Amniotic epithelial cell (primary cell): Measurements from ENCODE around the gene TMEM273.
"Not testable (repeated sequence)": the region's sequence is repeated elsewhere in the genome, so short reads cannot be mapped to it uniquely, and the experiment has no call there.

Source experiments
- DNase-seq: peaks from one replicate; pipeline ENCODE4 v3.0.0-alpha.2; 2010; ENCODE audit warnings: low read depth

TMEM273 gene

DNA sequence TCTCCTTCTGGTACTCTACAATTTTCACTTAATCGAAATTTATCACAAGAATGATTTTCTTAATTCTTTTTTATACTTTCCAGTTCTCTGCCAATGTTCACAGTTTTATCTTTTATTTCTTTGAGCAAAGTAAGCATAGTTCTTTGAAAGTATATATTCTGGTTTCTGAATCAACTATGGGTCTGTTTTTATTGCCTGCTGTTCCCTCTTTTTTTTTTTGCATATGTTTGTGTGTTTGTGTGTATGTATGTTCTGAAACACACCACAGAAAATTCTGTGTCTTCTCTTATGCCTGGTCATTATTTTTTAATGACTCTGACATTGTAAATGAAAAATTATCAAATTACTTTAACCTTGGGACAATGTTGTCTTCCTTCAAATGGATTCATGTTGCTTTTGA is 15.9 kb upstream of the TMEM273 start:
- no peak for DNase-seq

DNA sequence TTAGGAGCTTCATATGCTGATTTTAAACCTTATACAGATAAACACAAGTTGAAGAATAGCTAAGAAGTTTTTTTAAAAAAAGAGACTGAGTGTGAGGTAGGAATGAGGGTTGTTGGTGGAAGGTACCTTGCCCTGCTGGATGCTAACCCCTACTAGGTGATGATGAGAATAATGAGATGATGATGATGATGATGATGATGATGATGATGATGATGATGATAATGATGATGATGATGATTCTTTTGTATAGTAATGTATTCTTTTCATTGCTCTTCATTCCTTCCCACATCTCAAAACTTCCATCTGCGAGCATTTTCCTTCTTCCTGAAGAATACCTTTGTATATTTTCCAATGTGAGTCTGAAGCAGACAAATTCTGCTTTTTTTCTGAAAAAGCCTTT is 14.1 kb upstream of the TMEM273 start:
- DNase-seq, result no peak

DNA sequence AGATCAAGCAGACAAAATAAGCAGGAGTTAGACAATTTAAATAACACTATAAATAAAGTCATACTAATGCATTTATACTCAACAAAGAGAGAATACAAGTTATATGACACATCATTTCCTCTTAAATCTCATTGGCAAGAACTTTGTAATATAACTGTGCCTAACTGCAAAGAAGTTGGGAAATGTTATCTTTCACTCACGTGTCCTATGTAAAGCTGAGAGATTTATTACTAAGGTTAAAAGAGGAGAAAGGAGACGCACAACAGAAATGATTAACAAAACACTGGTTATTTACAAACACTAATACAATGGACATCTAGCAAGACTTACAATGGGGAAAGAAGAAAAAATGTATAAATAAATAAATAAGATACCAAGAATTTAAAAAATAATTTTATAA is 12.7 kb upstream of the TMEM273 start:
- no peak for DNase-seq

DNA sequence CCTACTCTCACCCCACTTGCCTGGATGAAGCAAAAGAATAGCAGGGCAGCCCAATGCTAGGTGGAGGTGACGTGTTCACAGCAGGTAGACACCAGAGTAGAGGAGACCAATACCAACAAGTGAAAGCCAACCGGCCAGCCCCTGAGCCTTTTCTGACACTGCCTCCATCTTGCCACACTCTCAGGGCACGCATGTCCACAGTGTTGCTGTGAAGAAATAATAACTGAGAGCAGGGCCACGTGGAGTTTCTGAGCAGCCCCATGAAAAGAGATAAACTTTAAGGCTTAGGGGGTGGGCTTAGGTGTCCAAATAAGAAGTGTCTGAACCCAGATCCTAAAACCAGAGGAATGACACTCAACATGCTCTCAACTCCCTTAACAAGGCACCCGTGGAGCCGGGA is 9.0 kb upstream of the TMEM273 start:
- DNase-seq, result no peak

DNA sequence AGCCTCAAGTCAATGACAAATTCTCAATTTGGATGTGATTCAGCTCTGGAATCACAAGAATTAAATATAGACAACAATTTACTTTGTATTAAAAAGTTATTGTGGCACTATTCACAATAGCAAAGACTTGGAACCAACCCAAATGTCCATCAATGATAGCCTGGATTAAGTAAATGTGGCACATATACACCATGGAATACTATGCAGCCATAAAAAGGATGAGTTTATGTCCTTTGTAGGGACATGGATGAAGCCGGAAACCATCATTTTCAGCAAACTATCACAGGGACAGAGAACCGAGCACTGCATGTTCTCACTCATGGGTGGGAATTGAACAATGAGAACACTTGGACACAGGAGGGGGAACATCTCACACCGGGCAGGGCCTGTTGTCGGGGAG is 7.7 kb upstream of the TMEM273 start:
- not testable (repeated sequence) for DNase-seq

DNA sequence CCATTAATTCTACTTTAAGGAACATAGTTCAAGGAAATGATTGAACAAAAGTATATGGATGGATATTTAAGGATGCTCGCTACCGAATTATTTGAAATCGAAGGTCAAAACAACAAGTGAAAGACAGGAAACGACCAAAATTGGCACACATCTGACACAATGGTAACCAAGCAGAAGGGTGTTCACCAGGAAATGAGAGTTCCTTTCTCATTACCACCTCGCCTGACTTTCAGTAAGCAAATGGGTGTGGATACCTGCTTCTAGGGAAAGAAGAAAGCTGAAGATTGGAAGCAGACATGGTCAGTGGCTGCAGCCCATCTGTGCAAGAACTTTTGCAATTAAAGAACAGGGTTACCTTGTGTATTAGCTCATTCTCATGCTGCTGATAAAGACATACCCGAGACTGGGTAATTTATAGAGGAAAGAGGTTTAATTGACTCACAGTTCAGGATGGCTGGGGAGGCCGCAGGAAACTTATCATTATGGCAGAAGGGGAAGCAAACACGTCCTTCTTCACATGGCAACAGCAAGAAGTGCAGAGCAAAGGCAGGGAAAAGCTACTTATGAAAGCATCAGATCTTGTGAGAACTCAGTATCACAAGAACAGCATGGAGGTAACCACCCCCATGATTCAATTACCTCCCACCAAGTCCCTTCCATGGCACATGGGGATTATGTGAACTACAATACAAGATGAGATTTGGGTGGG is 6.2 kb upstream of the TMEM273 start:
- no peak for DNase-seq

DNA sequence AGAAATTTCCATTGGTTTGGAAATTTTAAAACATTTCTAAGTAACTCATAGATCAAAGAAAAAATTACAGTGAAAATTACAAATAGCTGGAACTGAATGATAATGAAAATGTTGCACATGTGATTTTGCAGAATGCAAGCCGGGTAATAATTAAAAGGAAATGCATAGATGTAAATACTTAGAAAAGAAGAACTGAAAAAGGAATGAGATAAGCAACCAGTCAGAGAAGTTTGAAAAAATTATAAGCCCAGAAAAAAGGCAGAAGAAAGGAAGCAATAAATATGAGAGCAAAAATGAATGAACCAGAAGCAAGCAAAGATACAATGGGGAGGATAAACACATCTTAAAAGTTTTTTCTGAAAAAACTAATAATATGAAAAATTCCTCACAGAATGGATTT is 3.2 kb upstream of the TMEM273 start:
- DNase-seq, result no peak

DNA sequence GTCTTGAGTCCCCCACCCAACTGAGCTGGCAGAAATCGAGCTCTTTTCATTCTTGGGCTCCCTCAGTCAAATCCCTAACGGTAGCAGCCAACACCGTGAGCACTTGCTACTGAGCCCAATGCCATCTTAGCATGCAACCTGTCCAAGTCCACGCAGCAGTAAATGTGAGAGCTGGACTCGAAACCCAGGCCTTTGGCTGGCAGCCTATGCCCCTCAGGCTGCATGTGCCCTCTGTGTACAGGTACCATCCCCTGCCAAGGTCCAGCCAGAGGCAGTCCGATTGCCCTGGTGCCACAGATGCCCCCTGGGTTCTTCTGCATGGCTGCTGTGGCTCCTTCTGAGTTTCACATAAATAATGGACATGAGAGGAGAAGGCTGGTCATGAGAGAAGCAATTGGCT is 1.2 kb upstream of the TMEM273 start:
- no peak for DNase-seq

DNA sequence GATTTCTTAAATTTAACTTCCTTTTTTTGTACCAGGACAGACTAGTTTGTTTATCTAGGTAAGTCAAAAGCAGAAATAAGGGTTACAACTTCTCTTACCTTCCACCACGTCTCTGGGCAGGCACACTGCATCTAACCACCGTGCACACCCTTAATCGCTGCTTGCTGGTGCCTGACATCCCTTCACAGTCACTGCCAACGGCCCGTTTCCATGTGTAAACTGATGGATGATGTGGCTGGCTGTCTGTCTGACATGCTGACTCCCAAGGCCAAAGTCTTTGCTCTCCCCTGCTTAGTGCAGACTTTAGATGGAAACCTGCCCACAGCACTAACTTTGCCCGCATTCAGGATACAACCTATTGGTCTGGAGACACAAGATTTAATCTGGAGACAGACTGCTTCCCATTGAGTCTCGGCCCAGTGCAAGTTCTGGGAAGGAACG is 1.1 kb downstream of the TMEM273 start:
- no peak for DNase-seq

DNA sequence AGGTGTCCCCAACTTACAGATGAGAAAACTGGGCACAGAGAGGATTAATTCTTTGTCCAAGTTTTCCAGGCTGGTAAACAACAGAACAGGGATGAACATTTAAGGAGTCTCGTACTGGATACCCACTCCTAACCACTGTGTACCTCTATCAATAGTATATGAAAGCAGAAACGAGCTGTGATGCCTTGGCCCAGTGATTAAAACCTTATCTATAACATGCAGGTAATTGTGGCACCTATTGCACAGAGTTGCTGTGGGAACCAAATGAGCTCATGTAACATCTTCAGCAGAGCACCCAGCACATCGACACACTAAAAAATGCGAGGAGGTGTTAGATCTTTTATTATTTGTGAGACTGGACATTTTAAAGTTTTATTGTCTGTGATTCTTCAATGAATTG is 1.6 kb downstream of the TMEM273 start:
- DNase-seq, result no peak

DNA sequence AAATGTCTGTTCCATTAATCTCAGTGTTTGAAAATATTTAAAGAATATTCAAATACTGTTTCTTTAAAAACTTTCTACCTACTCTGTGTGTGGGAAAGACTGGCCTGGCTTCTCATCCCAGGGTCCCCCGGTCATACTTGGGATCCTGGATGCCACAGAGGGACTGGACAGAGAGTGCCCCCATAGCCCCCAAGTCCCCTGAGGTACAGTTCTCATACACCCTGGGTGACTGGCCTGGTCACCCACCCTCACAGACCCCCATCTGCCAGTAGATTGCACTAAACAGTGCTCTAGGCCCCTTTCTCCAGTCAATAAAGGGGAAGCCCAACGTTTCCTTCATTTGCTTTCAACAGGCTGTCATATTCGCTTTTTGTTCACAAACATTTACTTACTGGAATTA is 3.0 kb downstream of the TMEM273 start:
- DNase-seq, result no peak

DNA sequence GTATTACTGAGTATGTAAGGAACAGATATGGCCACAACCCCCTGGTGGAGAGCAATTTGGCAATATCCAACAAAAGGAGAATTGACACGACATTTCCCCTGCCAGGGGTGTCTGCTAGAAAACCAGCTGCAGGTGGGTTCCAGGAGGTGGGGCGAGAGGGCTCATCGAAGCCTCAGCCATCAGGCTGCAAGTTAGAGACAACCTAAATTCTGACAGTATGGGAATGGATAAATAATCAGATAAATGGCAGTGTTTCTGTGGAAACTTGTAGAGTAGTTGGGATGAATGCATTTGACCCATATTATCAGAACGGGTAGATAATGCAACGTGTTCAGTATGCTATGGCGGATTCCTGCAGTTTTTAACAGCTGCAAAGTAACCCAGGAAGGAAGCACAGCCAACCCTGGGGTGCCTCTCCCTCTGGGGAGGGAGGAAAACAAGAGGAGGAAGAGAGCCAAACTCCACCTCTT is 3.5 kb downstream of the TMEM273 start:
- DNase-seq, result no peak

DNA sequence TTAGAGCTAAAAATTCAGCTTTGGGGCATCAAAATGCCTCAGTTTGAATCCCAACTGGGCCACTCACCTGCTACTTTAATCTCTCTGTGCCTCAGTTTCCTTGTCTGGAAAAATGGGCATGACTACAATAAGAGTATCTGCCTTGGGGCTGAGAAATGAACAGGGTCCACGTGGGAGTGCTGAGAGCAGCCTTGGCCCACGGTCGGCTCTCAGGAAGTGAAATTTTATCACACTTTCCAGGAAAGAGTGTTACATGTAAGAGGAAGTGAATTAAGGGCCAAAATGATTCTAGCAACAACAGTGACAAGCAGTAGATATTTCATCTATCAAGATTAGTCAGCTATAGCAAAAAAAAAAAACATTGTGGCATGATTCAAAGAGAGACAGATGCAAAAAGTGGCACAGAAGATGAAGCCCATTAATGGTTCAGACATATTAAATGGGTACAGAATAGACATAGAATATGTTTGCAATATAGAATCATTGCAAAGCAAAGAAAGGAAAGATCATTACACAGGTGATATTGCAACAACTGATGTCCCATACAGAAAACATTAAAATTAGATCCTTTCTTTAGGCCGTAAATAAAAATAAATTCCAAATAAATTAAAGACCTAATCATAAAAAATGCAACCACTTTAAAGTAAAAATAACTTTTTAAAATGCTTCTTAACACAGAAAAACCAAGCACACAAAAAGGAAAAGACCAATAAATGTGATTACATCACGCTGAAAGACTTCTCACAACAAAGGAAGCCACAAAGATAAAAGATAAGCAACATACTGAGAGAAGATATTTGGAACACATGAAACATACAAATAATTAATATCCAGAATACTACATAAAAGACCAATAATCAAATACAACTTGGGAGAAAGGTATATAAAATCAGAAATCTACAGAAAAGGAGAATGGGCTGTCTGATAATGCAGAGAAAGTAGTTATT is 4.3 kb downstream of the TMEM273 start:
- DNase-seq, result no peak

DNA sequence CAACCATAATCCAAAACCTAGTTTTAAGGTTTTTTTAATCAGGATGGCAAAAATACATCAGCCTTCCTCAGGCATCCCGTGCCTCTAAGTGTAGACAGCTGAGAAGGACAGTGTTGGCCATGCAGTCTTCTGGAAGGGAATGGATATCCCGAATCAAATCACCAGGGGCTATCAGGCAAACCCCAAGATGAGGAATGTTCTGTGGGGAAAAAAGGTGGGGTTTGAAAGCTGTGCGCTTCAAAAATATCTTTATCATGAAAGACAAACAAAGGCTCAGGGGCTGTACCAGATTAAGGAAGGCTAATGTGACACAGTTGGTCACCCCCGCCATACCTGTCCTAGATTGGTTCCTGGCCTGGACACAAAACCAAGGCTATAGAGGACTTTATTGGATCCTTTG is 5.4 kb downstream of the TMEM273 start:
- no peak for DNase-seq

DNA sequence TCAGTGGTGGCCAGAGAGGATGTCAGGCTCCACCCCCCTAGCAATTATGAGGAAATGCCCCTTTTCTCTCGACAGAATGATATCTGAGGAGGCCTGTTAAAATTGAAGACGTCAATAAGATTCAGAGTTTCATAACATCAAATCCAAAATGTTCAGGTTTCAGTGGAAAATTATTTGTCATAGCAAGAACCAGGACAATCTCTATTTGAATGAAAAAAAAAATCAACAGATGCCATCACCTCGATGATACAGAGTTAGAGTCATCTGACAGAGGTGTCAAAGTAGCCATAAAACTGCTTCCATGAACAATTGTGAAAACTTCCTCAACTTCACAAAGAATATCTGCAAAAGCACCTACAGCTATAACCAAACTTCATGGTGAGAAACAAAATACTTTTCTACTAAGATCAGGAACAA is 7.7 kb downstream of the TMEM273 start:
- no peak for DNase-seq

DNA sequence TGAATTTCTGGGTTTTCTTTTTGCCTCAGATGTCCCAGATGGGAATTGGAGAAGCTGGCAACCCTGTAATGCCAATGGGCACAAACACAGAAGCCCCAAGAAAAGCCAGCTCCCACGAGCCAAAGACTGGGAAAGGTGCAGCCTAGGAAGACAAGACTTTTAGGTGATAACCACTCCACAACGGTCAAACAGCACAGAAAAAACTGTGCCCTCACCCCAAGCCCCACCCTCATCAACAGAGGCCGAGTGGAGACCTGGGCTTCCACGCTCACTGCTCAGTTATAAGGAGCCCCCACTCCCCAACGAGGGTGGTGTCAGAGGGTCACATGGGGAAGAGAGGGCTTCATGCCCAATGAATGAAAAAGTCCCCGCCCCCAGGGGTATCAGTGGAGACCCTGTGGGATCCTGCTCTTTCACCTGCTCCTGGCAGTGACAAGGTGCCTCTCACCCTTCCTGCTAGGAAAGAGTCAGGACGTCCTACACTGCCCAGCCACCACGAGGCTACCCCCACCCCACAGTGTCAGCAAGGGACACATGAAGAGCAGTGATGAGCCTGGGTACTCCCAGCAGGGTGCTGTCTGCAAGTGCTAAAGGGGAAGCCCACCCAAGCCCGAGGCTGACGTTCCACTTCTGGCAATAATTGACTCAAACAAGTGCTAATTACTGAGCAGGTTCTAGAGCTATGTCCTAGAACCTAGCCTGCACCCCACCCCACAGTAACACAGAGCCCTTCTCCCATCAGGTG is 8.3 kb downstream of the TMEM273 start:
- no peak for DNase-seq

DNA sequence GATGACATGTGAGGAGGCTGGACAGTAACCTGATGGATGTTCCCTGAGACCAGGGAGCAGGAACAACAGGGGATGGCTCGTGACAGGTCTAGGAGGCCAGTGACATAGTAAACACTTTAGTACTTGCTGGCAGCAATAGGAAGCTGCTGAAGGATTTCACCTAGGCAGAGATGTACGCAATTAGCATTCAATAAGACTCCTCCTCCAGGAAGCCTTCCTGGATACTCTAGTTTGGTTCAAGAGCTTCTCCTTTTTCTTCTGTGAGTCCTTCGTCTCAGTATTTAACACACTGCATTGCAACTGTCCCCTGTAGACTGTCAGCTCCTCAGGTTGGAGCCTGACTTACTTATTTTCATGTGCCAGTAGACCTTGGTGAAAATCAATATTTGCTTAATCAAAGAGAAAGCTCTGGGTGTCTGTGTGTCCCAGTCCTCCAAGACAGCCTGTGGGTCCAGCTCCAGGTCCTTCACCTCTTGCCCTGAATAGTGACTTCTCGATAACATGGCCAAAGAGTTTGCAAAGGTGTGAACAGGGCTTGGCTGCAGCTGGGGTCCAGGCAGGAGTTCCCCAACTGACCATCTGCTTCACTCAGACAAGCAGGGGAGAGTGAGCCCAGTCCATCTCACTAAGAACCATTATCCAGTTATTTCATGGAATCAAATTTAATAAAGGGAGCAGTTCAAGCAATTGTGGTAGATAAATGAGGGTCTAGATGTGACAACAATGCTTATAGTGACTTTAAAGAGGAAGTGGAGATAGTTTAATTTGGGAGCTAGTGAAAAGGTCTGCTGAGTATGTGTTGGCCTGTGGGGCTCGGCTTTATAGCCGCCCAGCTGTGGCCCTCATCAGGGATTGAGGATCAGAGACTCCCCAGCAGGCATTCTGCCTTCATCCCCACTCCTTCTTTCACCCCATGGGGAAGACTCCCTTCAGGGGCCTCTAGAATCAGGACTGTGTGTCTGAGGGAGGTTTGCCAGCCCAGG is 9.4 kb downstream of the TMEM273 start:
- DNase-seq, result no peak

DNA sequence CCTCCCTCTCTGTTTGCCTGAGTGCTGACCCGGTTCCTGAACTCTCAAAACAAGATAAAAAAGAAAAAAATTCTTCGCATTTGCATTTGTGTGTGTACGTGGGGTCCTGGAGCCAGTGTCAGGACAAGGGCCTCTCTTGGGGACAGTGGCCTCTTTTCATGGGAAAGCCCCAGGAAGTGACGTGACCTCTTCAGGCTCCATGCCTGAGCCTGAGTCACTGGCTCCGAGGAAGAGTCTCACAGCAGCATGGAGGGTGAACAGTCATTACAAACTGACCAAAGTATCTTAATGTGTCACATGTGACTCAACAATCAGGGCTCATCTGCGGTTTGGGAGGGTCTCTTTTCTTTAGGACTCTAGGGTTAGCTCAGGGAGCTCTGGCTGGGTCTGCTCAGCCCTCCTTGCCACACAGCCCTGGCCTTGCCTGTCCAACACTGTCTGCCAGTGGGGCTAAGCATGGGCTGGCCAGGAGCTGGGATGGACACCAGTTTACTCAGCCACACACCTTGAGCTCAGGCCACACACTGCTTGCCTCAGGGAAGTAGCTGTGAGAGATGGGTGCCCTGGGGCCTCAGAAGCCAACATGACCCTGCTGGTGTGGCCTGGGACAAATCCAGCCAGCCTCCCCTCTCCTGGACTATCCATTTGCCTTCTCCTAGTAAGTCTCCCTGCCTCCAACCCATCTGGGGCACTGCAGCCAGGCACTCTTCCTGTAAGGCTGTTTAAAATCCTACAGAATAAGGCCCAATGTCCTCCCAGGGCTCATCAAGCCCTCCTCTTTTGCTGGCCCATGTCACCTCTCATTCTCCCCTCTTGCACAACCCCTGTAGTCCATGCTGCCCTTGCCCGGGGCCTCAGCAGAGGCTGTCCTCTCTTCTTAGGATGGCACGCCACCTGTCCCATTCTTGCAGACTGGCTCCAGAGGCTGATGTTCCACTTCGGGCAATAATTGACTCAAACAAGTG is 10.5 kb downstream of the TMEM273 start:
- DNase-seq, result peak; percentile 57

DNA sequence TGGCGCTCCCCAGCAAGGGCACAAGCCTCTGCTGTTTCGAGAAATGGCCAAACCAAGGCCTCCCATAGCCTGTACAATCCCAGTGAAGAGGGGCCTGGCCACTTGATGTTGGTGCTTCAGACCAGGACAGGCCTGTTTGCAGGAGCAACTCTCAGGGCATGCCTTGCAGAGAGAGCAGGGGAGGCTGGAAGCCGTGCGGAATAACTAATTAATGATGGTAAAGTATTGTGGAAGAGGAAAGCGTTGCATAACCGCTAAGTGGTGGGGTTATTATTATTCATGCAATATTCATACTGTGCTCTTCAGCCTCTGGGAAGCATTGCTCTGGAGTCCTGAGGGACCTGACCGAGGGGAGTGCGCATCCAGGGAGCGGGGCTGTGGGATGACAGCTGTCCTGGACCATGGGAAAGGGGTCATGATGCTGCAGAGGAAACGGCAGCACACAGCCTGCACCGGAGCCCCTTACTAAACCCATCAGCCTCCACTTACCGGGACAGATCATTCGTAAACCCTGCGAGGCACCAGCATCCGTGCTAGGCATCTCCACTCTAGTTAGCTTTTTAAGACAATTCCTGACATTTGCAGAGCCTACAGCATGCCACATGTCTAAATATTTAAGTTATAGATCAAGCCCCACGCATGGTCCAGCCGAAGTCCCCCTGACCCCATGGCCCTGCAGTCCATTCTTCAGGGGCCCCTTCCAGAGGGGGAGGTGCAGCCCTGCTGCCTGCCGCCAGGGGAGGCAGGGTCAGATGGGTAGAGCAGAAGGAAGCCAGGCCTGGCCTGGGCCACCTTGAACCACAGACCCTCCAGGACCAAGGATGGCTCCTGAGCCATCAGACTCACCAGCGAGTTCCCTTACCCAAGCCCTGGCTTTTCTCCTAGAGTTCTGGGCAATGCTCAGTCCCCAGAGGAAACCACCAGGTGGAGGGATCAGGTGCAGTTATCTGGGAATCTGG is 11.6 kb downstream of the TMEM273 start:
- DNase-seq, result no peak
